ENCODE results near the gene ODAD3.
"Not testable (repeated sequence)": the region's sequence is repeated elsewhere in the genome, so short reads cannot be mapped to it uniquely, and the experiment has no call there.

The ODAD3 gene

GRCh38 chr19:11405846-11406643 is 28.9 kb downstream of the ODAD3 start:
- no peak for DNase-seq (ENCODE audit: low read depth)

- DNase-seq (ENCODE audit: low read depth): no peak
Observed at GRCh38 chr19:11404588-11405222, 30.2 kb downstream of the ODAD3 start.

DNA sequence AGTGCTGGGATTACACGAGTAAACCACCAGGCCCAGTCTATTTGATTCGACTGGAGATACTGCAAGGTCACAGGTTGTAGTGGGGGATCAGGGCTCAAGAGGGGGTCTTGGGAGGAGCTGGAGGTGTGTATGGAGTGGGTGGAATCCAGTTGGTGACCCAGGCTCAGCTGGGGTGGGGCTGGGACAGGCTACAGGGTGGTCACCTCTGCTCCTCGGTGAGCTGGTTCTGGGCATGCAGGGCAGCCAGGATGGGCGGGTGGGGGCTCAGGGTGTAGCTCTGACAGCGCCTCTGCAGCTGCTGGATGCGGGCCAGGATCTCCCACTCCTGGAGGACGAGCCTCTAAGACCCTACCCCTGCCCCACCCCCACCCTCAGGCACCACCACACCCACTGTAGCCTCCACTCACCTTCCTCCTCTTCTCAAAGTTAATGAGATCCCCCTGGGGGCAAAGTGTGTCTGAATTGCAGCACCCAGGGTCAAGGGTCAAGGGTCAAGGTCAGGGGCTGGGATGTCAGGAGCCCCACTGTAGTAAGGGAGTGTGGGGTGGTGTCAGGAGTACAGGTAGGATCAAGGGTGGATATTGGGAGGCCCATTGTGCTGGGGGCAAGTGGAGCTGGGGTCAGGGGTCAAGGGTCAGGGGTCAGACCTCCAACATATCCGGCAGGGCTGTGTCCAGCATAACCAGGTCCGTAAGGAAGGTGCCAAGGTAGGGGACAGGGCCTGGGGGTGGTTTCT is 32.9 kb downstream of the ODAD3 start:
- DNase-seq (ENCODE audit: low read depth): no peak

DNA sequence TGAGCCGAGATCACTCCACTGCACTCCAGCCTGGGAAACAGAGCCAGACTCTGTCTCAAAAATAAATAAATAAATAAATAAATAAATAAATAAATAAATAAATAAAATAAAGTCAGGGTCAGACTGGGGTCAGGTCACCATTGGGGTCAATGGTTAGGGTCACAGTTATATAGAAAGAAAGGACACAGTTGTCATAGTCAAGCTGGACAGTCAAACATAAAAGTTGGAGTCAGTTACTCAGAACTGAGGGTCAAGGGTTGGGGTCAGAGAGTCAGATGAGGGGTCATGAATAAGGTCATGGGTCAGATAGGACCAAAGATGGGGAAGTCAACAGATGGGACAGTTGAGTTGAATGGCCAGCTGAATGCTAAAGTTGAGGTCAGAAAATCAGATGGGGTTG is 34.1 kb downstream of the ODAD3 start:
- no peak for DNase-seq (ENCODE audit: low read depth)

DNA sequence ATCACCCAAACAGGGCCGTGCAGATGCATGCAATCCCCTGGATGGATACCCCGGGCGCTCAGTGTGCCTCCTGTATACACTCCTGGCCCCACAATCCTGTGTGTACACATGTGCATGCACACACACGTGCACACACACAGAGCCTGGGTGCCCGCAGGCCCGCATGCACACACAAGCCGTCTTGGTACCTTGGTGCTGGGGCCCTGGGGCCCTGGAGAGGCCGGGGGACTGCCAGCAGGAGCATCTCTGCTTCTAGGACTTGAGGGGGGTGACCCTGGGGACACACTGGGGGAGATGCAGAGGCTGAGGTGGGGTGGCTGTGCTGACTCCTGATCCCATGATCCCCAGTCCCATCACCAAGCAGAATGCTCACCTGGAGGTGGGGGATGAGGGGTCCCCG is 35.3 kb downstream of the ODAD3 start:
- no peak for DNase-seq (ENCODE audit: low read depth)

GRCh38 chr19:11397089-11397610 is 37.8 kb downstream of the ODAD3 start:
- no peak for DNase-seq (ENCODE audit: low read depth)

- no peak for DNase-seq (ENCODE audit: low read depth)
Observed at GRCh38 chr19:11390933-11391680, 43.8 kb downstream of the ODAD3 start.

DNA sequence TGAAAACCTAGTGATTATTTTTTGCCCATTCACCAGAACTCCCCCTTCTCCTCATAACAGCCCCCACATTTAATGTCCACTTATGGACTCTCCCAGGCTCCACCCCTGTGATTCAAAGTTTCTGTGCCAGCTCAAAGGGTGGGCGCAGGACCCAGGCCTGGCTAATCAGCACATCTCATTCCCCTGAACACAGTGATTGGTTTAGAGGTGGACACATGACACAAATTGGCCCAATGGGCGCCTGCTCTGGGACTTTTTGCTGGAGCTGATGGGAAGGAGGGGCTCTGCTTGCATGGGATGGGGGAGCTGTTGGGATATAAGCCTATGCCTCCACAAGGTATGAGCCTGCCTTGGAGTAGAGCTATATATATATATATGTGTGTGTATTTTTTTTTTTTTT is 44.6 kb downstream of the ODAD3 start:
- DNase-seq (ENCODE audit: low read depth): no peak

DNA sequence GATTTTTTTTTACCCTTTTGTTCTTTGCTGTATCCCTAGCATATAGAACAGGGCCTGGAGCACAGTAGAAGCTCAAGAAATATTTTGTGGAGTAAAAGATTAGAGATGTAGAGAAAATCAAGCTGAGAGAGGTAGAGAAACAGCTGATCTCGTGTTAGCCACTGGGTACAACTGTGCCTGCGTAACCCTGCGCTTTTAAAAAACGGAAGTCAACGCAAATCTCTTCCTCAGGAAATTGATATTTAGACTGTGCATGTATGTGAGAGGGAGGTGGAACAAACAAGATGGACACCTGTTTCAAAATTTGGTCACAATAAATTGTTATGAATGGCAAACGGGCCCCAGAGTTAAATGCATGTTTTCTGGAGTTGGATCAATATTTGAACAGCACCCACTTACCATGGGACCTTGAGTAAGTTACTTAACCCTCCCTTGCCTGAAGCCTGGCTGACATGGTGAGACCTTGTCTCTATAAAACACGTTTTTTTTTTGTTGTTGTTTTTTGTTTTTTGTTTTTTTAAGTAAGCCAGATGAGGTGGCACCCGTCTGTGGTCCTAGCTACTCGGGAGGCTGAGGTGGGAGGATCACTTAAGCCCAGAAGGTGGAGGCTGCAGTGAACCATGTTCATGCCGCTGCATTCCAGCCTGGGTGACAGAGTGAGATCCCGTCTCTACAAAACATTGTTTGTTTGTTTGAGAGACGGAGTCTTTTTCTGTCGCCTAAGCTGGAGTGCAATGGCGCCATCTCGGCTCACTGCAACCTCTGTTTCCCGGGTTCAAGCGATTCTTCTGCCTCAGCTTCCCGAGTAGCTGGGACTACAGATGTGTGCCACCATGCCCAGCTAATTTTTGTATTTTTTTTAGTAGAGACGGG is 47.5 kb downstream of the ODAD3 start:
- DNase-seq (ENCODE audit: low read depth): no peak

- no peak for DNase-seq (ENCODE audit: low read depth)
Observed at GRCh38 chr19:11384778-11385129, 50.2 kb downstream of the ODAD3 start.

GRCh38 chr19:11383706-11384048 is 51.2 kb downstream of the ODAD3 start:
- DNase-seq (ENCODE audit: low read depth): no peak

DNA sequence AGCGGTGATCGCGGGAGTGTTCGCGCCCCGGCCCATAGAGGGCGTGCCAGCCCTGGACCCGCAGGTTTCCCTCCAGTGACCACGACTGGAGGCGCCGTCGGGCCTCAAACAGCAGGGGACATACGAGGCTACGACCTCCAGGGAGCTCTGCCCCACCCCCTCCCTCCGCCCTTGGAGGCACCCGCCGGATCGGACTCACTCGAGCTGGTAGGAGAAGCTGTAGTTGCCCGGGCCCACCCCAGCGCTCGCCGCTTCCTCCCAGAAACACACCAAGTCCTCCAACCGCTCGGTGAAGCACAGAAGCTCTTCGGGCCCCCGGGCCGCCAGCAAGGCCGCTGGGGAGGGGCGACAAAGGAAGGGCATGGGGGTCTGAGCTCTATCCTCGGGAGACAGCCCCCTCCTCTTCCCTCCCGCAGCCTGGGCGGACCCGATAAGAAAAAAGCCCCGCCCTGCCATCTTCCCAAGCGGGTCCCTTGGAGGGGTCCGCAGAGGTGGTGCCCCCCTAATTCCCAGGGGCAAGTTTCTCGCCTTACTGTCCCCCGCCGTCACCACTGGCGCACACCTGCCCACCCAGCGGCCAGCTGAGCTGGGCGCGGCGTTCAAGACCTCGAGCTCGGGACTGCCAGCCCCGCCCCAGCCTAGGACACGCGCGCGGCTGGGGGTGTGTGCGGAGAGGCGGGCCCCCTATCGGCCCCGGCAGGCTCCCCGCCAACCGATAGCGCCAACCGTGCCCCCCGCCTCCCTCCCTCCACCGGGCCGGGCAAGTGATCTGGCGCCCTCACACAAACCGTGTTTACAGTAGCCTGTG is 51.8 kb downstream of the ODAD3 start:
- no peak for DNase-seq (ENCODE audit: low read depth)

- DNase-seq (ENCODE audit: low read depth): peak; percentile 89
Observed at GRCh38 chr19:11380653-11381537, 54.0 kb downstream of the ODAD3 start.

DNA sequence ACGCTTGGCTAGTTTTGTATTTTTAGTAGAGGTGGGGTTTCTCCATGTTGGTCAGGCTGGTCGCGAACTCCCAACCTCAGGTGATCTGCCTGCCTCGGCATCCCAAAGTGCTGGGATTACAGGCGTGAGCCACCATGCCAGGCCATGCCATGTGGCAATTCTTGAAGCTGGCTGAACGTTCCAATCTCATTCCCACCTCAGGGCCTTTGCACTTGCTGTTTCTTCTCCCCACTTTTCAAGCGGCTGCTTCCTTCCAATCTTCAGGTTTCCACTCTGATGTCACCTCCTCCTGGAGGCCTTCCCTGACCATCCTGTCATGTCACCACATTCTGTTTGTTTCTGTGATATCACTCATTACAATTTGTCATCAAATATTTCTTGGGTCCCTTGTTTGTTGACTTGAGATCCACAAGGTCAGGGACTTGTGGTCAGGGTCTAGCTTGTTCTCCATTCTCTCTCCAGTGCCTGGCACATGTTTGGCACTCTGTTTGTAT is 55.0 kb downstream of the ODAD3 start:
- no peak for DNase-seq (ENCODE audit: low read depth)

GRCh38 chr19:11379269-11379845 is 55.6 kb downstream of the ODAD3 start:
- DNase-seq (ENCODE audit: low read depth): not testable (repeated sequence)

DNA sequence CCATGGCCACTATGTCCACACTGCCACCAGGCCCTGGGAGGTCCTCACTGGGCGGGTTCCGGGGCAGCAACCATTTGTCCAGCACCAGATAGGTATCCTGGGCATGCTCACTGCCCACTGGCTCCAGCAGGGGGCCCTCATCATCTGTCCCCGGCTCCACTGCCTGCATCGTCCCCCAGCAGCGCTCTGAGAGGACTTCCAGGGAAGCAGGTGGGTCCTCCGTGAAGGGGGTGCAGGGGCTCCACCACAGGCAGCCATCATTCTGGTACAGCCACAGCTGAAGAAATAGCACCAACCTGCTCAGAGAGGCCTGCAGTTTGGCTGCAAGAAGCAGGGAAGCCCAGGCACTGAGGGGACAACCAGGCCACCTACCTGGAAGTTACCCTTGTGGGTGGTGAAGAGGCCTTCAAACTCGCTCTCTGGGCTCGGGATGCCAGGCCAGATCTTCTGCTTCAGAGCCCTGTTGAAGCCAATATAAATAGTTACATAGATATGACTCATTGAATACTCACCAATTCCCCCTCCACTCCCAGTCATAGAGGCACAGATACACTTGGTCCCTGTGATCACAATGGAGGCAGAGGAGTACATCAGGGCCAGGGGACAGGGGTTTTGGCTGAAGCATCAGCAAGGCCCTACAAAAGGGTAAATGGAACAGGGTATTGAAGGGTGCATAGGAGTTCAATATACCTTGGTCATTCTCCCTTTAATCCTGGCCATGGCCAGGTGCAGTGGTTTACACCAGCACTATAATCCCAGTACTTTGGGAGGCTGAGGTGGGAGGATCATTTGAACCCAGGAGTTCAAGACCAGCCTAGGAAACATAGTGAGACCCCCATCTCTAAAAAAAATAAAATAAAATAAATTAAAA is 56.4 kb downstream of the ODAD3 start:
- DNase-seq (ENCODE audit: low read depth): no peak

DNA sequence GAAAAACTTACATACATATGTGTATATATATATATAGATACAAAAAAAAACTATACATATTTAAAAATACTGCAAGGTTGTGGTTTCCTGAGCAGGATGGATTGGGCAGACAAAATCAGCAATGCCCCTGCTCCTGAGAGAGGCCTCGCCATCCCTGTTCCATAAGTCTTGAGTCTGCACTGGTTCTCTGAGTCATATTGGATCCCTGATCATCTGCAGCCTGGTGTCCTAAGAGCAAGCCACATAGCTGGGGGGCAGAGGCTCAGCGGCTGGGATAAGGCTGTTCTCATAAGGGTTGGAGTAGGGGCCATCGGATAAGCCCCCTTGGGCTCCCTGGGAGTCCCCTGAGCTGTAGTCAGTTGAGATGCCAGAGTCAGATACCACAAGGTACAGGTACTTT is 57.2 kb downstream of the ODAD3 start:
- DNase-seq (ENCODE audit: low read depth): no peak

- DNase-seq (ENCODE audit: low read depth): no peak
Observed at GRCh38 chr19:11377237-11377636, 57.7 kb downstream of the ODAD3 start.

Data from stimulated activated CD8-positive, alpha-beta memory T cell treated with anti-CD3 and anti-CD28 coated beads, Interleukin-7, amount 100 ng/mL, for 24 hours (primary cell).